PC-9 (cell line): ENCODE results near the gene UTP15.

Experiments
- CTCF ChIP-seq: fragments of 200-600 bp; sonication (generic); conservative IDR thresholded peaks from 2 replicates; pipeline ENCODE4 v1.6.1; 2017; ENCODE audit warnings: mixed run types, antibody characterized with exemption, mild to moderate bottlenecking, moderate library complexity
- EZH2 ChIP-seq: fragments of 200-600 bp; sonication (generic); IDR thresholded peaks from 2 replicates; pipeline ENCODE4 v1.8.0; 2017; ENCODE audit warnings: antibody characterized with exemption, low read depth

GRCh38 chr5:73542020-73542419 lies 23.5 kb upstream of the UTP15 start:
- TF ChIP-seq CTCF: no peak
- no peak for TF ChIP-seq EZH2
